Prostate gland (tissue), 2 donors: ENCODE measurements around the gene AMOTL1. TPM values are rescaled to one million over a fixed set of nuclear protein-coding genes. Genes with fewer than 3 reads are reported as not detected.

Source experiments
- DNase-seq: peaks from one replicate; pipeline ENCODE4 v3.0.0-alpha.2; 2019; ENCODE audit warnings: low spot score
- H3K27ac ChIP-seq, 2 donors: fragments of 200-600 bp; sonication (generic); 2 replicates each; pipeline ENCODE4 v1.5.1; 2017 to 2019
- H3K27me3 ChIP-seq: fragments of 200-600 bp; sonication (generic); replicated peaks from 2 replicates; pipeline ENCODE4 v1.5.1; 2019; ENCODE audit not compliant: insufficient read depth
- H3K36me3 ChIP-seq, 2 donors: fragments of 200-600 bp; sonication (generic); 1 replicate in 1 of 2; 2 replicates in 1 of 2; pipeline versions ENCODE4 v1.5.1 to v1.8.1; 2017 to 2019
- H3K4me1 ChIP-seq: fragments of 200-600 bp; sonication (generic); replicated peaks from 2 replicates; pipeline ENCODE4 v1.5.1; 2019
- H3K4me3 ChIP-seq, 2 donors: fragments of 200-600 bp; sonication (generic); 2 replicates each; pipeline ENCODE4 v1.5.1; 2017 to 2019
- H3K9me3 ChIP-seq: fragments of 200-600 bp; sonication (generic); 2 replicates; pipeline ENCODE4 v1.5.1; 2017
- POLR2A ChIP-seq: fragments of 450-650 bp; IDR thresholded peaks from one replicate; pipeline ENCODE4 v1.6.1; 2016; ENCODE audit warnings: antibody characterized with exemption, mild to moderate bottlenecking
- POLR2AphosphoS5 ChIP-seq: sonication (generic); formaldehyde crosslinking; IDR thresholded peaks from one replicate; pipeline ENCODE4 v1.6.1; 2017; ENCODE audit warnings: antibody characterized with exemption
- WGBS: methylation state at CpG from one replicate; pipeline ENCODE4 v1.1.5; 2018; 5-methylcytosine and 5-hydroxymethylcytosine counted together
- intact Hi-C: fragments of 100-400 bp; cut with DNase I; formaldehyde crosslinking; loops from one replicate; pipeline ENCODE4 v1.14.2; 2022
- total RNA-seq, 2 donors: library from RNA; depleted of rRNA; stranded (reverse); fragments of >200 nt; gene quantifications; one replicate each; pipeline ENCODE4 v1.1.0, GENCODE V29; 2016
- TF ChIP-seq, protein P1 (sequence below), 4 experiments: fragments of 200-600 bp in 2 of 4; fragments of 450-650 bp in 2 of 4; sonication (generic) in 2 of 4; IDR thresholded peaks; 1 replicate in 3 of 4; 2 replicates in 1 of 4; pipeline ENCODE4 v1.5.1; 2016 to 2019; ENCODE audit warnings: antibody characterized with exemption in 4 of 4, mild to moderate bottlenecking in 2 of 4, moderate library complexity in 2 of 4

The AMOTL1 gene
- total RNA-seq, 2 donors from 2014 or later = 49.2 to 67.2 TPM

DNA sequence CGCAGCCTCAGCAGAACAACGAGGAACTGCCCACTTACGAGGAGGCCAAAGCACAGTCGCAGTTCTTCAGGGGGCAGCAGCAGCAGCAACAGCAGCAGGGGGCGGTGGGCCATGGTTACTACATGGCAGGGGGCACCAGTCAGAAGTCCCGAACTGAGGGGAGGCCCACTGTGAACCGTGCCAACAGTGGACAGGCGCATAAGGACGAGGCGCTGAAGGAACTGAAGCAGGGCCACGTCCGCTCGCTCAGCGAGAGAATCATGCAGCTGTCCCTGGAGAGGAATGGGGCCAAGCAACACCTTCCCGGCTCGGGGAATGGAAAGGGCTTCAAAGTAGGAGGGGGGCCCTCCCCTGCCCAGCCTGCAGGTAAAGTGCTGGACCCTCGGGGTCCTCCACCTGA, 31.6 kb downstream of the AMOTL1 start:
- Histone ChIP-seq H3K27ac (peak overlapping the region; percentile 45 to 62), H3K9me3 (no peaks in the 10 kb centered on the region), H3K4me1 (peaks cover 14% of the 10 kb centered on the region), H3K27me3 (no peaks in the 10 kb centered on the region), H3K4me3 (no peak overlapping the region), H3K36me3 (no peaks in the 10 kb centered on the region)
- TF ChIP-seq, protein P1, sequence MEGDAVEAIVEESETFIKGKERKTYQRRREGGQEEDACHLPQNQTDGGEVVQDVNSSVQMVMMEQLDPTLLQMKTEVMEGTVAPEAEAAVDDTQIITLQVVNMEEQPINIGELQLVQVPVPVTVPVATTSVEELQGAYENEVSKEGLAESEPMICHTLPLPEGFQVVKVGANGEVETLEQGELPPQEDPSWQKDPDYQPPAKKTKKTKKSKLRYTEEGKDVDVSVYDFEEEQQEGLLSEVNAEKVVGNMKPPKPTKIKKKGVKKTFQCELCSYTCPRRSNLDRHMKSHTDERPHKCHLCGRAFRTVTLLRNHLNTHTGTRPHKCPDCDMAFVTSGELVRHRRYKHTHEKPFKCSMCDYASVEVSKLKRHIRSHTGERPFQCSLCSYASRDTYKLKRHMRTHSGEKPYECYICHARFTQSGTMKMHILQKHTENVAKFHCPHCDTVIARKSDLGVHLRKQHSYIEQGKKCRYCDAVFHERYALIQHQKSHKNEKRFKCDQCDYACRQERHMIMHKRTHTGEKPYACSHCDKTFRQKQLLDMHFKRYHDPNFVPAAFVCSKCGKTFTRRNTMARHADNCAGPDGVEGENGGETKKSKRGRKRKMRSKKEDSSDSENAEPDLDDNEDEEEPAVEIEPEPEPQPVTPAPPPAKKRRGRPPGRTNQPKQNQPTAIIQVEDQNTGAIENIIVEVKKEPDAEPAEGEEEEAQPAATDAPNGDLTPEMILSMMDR (IDR thresholded peaks at IDR 0.05) = no peak
- TF ChIP-seq POLR2A = no peak
- WGBS = 80% methylated on average over 17 of the region's 17 CpGs
- intact Hi-C loops = no loop called here
- no peak for DNase-seq

DNA sequence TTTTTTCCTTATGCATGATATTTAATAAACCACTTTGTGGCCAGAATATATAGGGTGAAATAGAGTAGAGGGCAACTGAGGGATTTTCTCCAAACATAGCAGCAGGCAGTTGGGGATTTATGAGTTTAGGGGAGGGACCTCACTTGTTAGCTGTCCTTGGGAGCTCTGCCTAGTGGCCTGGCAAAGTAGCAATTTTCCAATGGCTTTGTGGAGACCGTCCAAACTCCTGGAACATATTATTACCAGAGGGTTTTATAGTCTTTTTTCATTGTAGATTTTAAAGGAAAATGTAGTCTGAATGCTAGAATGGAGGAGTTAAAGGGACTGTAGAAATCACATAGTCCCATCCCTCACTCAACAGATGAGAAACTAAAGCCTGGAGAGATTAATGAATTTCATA, 32.3 kb downstream of the AMOTL1 start:
- DNase-seq = peak; percentile 86
- Histone ChIP-seq H3K27ac (peak overlapping the region; percentile 62 to 69), H3K27me3 (no peaks in the 10 kb centered on the region), H3K36me3 (no peaks in the 10 kb centered on the region), H3K4me1 (peaks cover 14% of the 10 kb centered on the region), H3K4me3 (no peak overlapping the region), H3K9me3 (no peaks in the 10 kb centered on the region)
- TF ChIP-seq, protein P1 (IDR thresholded peaks at IDR 0.05) = no peak
- TF ChIP-seq POLR2AphosphoS5 (peak; percentile 87), POLR2A (no peak)
- intact Hi-C loops = no loop called here
- WGBS = 6% methylated on average over 1 of the region's 1 CpG

DNA sequence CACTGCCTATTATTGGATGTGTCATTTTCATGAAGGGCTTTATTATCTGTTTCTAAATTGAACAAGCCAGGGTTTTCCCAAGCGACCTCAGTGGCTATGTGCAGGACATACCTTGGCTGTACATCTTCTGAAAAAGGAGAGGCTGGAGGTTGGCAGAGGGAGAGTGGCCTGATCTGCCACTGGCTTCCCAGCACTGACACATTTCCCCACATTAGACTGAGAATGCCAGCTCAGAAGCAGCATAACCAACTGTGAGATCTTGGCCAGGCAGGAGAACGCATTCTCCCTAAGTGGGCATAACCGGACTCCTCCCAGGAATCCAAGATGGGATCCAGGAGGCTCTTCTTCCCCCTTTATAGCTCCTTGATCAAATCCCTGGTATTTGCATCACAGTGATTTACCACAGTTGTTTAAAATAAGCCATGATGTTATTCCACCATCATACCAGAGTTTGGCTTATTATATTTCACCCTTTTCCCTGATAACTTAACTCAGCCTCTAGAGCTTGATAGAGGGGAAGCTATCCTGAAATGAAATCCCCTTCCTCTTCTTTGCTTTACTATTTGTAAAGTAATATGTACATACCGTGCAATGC, 33.8 kb downstream of the AMOTL1 start:
- H3K27ac ChIP-seq = no peak overlapping the region
- no peaks in the 10 kb centered on the region for H3K27me3 ChIP-seq
- DNase-seq = no peak
- intact Hi-C loops = no loop called here
- H3K4me3 ChIP-seq = no peak overlapping the region
- no peaks in the 10 kb centered on the region for H3K36me3 ChIP-seq
- H3K9me3 ChIP-seq = no peaks in the 10 kb centered on the region
- peaks cover 14% of the 10 kb centered on the region for H3K4me1 ChIP-seq
- TF ChIP-seq, protein P1 (IDR thresholded peaks at IDR 0.05) = no peak
- TF ChIP-seq POLR2AphosphoS5 = no peak
- TF ChIP-seq POLR2A = no peak
- WGBS = 80% methylated on average over 4 of the region's 4 CpGs

DNA sequence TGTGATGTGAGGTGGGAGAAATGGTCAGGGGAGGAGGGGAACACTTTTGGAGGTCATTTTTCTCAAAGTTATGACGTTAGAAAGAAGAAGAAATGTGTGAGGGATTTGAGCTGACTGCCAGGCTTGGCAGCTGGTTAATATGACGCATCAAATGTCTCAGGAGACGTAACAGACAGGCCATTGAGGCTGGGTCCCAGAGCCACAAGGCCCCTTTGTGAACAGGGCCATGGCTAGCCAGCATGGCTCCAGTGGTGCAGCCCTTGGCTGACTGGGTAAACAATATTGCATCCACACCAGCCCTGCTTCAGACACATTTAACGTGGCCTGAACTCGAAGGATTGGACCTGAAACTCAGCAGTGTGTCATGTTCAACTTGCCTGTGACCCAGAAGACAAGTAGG, 34.3 kb downstream of the AMOTL1 start:
- H3K27me3 ChIP-seq = no peaks in the 10 kb centered on the region

DNA sequence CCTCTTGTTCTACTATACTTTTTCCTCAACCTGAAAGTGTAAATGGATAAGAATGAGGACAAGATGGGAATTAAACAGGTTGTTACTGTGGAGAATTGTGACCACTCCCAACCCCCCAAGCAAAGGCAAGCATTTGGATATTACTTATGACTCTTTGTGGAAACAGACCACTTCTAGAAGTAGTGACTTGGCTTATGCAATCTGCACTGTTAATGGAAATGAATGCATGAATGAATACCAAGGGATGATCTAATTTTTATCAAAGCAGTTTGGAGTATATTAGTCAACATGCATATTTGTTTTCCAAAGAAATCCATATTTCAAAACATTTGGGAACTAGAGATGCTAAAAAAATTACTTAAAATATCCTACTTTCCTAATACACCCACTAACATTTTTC, 35.3 kb downstream of the AMOTL1 start:
- Histone ChIP-seq H3K9me3 (no peaks in the 10 kb centered on the region), H3K4me3 (no peak overlapping the region), H3K27ac (no peak overlapping the region), H3K4me1 (peaks cover 14% of the 10 kb centered on the region), H3K36me3 (no peaks in the 10 kb centered on the region), H3K27me3 (no peaks in the 10 kb centered on the region)
- TF ChIP-seq POLR2A = no peak
- TF ChIP-seq, protein P1 (IDR thresholded peaks at IDR 0.05) = no peak
- TF ChIP-seq POLR2AphosphoS5 = no peak
- intact Hi-C loops = no loop called here
- DNase-seq = no peak

More for the DNA sequence above, 34.3 kb downstream of the AMOTL1 start:
- H3K4me1 ChIP-seq = peaks cover 14% of the 10 kb centered on the region
- WGBS = 84% methylated on average over 5 of the region's 5 CpGs
- no peaks in the 10 kb centered on the region for H3K9me3 ChIP-seq
- intact Hi-C loops = no loop called here
- no peak for DNase-seq
- TF ChIP-seq POLR2AphosphoS5 = no peak
- TF ChIP-seq POLR2A = no peak
- TF ChIP-seq, protein P1 (IDR thresholded peaks at IDR 0.05) = no peak
- no peak overlapping the region for H3K27ac ChIP-seq
- no peak overlapping the region for H3K4me3 ChIP-seq
- no peaks in the 10 kb centered on the region for H3K36me3 ChIP-seq
